Measurements from ENCODE around the gene CHD6.

The CHD6 gene

DNA sequence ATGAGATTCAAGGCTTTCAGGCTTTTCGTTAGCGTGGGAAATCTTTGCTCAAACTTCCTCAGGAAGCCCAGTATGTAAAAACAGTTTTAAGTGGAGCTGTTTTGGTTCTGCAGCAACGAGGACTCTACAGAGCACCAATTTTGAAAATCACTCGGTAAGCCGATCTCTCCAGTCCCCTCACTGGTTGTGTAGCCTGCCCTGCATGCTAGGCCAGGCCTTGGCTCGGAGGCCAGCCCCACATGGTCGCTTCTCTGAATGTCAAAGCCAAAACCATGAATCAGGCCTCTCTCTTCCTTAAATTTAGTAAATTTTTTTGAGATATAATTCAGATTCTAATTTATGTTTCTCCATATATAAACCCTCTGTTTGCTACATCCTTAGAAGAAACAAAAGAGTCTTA, 108.0 kb downstream of the CHD6 start:
- DNase-seq (ENCODE audit: low read depth in 3 of 3, low spot score in 1 of 3): no peak

DNA sequence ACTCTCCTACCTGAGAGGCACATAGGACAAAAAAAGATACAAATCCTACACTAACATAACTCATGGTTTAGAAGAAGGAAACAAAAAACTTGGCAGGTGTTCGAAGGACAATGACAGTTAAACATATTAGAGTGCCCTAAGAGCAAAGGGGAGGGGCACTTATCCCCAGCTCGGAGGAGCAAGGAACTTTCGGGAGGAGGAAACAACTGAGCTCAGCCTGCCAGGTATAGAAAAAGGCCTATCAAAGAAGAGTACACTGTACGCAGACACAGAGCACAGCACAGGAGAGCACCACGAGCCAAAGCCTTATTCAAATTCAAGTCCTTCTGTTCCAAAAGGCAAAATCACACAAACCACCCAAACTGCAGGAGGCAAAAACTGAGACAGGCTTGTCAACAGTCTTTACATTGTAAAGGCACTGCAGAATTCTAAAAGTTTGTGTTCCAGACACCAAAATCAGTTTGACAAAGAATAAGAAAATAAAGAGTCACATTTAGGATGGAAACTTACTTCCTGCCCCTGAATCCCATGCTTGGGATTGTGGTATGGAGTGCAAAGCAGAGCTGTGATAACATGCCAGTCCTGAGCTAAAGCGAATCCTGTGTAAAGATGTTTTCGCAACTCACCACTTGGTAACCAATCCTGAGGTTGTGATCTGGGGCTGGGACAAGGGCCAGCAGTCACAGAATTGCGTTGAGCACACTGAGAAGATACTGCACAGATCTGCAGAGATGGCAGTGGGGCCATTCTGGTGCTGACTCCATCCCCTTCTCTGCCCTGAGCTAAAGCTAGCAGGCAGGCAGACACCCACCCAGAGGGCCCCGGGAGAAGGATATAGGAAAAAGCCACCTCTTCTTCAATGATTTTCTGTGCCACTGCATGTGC, 108.6 kb downstream of the CHD6 start:
- no peak for DNase-seq (ENCODE audit: low read depth in 3 of 3, low spot score in 1 of 3)

DNA sequence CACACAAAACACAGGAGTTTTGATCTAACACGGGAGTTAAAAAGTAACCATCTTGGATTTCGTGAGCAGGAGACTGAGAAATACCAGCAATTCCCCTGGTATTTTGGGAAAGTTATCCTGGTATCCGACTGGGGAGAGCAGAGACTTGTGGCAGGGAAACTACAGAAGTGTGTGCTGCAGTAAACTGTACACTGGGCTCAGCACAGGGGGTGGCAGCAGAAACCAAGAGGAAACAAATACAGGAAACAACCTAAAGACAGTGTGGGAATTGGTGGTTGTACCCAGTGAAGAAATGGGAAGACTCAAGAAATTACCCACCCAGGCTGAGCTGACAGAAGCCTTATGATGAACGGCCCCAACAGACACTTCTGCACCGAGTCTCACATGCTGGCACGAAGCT, 109.8 kb downstream of the CHD6 start:
- no peak for DNase-seq (ENCODE audit: low read depth in 3 of 3, low spot score in 1 of 3)

DNA sequence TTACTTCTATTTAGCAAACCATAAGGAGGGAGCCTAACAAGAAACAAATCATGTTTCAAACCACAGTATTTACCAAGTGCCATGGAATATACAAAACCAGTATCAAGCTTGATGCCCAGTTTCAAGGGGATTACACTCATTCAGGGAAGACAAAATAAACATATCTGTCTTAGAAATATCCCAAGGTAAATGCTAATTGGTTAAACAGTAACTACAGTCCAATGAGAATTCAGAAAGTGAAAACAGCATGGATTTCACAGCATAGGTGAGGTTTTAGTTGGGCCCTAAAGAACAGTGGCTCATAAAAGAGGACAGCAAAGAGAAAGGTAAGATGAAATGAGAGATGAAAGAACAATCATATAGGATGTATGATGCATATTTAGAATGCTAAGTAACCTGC, 110.3 kb downstream of the CHD6 start:
- DNase-seq (ENCODE audit: low read depth in 3 of 3, low spot score in 1 of 3): no peak

DNA sequence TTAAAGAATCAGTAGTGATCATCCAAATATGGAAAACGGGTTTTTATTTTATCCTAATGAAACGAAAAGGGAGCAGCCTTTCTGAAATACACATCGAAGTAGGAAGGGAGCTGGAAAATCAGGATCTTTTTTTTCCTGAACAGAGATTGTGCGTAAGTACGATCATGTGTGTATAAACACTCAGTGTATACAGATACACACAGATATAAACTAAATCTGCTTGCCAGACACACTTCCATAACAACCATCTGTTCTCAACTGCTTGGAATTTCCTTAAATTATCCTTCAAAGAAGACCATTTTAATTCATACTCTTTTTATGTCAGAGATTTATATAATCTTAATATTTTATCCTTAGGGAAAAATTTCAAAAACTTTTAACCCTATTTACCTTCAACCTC, 110.7 kb downstream of the CHD6 start:
- DNase-seq (ENCODE audit: low read depth in 3 of 3, low spot score in 1 of 3): no peak

DNA sequence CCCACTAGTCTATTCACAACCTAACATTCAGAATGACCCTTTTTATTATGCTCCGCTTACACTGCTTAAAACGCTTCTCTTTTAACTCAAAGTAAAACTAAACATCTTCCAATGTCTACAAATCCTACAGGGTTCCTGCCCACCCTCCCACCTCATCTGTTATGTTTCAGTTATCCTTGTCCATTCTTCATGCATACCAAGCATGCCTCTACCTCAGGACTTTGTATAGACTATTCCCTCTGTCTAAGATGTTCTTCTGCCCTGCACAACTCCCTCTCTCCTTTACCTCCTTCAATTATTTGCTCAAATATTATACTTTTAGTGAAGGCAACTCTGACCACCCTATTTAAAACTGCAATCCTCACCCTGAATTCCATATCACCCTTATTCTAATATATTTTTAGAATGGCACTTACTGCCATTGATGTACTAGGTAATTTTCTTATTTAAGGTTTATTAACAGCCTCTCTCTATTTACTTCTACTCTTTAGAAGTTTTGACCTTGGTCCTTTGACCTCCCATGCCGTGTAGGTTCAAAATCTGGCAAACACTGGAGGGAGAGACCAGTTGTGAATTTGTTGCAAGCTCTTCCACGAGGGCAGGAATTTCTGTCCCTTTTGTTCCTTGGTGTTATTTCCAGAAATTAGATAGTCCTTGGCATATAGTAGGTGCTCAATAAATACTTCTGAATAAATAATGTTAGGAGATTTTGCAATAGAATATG, 111.8 kb downstream of the CHD6 start:
- DNase-seq (ENCODE audit: low read depth in 3 of 3, low spot score in 1 of 3): no peak

DNA sequence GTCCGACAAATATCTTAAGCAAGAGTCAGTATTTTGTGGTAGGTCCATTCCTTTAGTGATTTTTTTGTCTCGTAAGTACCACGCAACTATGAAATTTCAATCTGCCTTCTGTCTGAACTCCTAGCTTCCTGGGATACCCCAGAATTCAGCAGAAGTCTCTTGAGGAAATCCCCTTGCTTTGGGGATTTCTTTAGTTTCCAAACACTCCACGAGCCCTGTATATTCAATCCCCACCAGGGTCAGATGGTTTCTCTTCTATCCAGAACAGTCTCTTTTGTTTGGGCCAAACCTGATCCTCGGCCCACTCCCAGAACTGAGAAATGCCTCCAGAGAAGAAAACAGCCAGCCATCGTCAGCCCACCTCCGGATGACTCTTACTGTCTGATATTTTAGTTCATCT, 113.0 kb downstream of the CHD6 start:
- DNase-seq (ENCODE audit: low read depth in 3 of 3, low spot score in 1 of 3): no peak

DNA sequence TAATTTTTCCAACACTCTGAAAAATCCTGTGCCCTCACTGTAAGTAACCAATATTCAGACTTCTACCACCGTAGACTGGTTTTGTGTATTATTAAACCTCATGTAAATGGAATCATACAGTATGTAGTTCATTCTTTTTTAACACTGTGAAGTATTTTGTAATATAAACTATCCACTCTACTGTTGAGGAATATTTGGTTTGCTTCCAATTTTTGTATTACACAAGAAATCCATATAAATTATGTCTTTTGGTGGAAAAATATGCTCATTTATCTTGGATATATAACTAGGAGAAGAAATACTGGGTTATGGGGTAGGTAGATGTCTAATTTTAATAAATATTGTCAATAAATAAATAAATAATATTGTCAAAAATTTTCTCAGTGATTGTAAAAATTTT, 116.8 kb downstream of the CHD6 start:
- DNase-seq (ENCODE audit: low read depth in 3 of 3, low spot score in 1 of 3): no peak

DNA sequence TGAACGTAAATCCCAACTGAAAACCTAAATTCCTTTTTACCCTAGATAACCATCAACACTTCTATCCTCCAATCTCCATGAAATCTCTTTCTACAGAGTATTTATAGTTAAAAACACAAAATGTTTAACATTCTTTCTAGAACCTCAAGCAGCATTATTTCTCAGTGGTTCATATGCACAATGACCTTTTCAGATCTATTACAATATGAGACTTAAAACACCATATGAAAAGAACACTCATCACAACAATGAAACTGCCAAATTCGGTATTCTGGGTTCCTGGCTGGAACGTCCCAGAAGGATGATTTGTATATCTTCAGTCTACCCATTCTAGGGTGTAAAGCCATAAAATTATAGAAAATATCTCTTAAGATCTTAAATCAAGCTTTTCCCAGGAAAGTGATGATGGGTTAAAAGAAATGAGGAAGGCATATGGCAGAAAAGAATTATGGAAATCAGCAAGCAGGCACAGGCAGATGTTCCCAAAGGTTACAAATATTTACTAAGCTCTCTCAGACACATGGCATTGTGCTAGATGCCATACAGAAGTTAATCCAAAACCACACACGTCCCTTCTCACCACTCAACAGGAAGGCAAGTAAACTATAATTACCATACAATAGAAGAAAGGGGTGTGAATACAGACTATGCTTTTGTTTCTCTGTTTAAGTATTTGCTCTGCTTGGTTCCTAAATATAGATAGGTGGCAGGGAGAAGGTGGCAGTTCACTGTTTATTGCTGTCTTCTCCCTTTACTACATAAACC, 118.0 kb downstream of the CHD6 start:
- DNase-seq (ENCODE audit: low read depth in 3 of 3, low spot score in 1 of 3): no peak

DNA sequence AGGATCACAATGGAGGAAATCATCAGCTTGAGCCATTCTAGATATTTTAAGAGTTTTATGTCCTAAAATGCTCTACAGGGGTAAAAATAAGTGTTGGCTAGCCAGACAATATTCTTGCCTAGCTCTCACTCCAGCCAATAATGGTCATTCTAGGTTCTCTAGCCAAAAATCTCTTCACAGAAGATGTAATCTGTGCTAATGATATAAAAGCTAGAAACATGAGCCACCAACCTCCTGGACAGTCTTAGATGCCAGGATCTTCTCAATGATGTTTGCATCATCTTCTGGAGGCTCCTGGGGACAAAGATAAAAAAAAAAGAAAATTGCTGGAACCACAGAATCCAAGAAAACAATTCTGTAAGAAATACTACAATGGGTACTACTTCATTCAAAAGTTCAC, 119.1 kb downstream of the CHD6 start:
- no peak for DNase-seq (ENCODE audit: low read depth in 3 of 3, low spot score in 1 of 3)

DNA sequence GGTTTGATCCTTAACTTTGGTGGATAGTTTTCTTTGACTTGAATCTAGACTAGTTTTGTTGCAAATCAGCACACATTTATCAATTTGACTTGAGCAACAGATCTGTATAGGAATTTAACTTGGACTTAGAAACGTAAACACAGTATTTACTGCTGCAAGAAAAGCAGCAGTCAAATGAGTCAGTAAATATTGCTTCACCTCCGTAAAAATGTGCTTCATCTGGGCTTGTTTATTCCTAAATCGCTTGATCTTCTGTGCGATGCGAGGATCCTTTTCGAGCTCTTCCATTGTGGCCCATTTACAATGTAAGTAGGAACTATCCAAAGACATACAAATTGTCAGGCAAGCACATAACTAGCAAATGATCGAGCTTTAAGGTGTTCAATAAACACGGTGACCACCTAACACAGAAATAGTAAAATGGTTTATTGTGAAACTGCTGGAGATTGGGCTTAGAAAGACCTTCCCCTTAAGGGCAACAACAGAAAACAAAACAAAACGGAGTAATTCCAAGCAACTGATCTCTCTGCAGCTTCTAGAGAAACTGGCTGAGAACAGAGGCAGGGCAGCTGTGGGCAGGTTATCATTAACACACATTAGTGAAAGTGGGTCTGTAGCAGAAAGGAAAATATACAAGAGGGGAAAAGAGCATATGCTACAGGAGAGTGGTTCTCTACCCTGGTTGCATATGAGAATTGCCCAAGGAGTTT, 120.8 kb downstream of the CHD6 start:
- DNase-seq (ENCODE audit: low read depth in 3 of 3, low spot score in 1 of 3): no peak

DNA sequence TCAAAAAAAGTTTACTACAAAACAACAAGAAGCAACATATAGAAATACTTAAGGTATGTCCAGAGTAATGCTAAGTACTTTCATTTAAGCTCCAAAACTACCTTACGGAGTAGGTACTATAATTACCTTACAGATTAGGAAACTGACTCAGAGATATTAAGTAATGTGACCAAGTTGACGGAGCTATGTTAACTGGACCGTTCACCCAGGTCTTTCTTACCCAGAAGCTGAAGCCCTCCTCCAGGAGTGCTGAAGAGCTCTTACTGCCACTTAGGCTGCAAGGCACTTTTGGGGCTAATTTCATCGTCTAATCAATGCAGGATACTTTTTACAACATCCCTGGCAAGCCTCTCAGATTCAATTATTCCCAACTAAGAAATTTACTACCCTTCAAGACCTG, 123.7 kb downstream of the CHD6 start:
- DNase-seq (ENCODE audit: low read depth in 3 of 3, low spot score in 1 of 3): no peak

DNA sequence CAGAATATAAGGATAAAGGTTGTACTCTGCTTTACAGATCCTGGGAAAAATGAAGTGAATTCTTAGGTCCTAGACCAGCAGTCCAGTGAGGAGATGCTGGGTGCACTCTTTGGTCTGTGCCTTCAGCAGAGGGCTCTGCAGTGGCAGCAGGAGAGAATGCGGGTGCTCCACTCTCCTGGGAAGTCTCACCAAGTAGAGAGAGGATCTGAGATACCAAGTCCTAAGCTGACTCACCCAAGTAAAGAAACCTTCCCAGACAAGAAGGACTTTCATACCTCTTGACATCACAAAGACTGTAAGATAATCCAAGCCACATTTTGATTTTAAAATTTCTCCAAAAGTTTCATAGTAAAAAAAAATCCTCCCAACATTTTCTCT, 134.6 kb downstream of the CHD6 start:
- no peak for DNase-seq (ENCODE audit: low read depth in 3 of 3, low spot score in 1 of 3)

DNA sequence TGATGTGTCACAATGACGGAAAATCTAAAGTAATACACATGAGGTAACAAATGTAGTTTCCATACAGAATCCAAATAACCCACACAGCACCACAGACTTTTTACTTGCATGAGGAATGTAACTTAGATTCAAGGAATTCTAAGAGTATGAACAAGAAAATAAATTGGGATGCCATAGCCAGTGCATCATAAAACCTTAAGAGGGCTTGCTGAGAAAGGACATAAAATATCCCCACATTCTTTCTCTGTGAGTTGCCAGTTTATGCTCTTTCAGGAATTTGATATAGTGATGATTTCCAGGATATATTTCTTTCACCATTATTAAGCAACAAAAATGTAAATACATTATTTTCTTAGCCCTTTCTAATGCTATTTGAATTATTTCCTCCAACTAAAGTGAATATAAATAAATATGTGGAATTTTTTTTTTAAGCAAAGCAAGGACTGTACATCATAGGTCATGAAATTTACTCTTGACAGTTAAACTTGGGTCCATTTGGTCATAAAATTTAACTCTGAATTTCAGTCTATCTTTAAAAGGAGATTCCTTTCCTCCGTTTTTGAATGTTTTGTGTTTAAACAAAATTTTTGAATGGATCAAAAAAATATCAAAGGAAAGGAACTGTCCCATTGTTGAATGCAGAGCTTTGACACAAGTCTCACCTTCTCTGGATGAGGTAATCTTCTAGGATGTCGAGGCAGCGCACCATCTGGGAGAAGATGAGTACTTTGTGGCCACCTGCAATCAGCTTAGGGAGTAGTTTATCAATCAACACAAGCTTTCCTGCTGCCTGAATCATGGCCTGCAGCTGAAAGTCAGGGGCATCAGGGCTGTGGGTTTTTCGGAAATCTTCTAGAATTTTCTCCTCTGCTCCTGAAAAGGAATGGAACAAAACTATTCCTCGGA, 135.3 kb downstream of the CHD6 start:
- no peak for DNase-seq (ENCODE audit: low read depth in 3 of 3, low spot score in 1 of 3)

DNA sequence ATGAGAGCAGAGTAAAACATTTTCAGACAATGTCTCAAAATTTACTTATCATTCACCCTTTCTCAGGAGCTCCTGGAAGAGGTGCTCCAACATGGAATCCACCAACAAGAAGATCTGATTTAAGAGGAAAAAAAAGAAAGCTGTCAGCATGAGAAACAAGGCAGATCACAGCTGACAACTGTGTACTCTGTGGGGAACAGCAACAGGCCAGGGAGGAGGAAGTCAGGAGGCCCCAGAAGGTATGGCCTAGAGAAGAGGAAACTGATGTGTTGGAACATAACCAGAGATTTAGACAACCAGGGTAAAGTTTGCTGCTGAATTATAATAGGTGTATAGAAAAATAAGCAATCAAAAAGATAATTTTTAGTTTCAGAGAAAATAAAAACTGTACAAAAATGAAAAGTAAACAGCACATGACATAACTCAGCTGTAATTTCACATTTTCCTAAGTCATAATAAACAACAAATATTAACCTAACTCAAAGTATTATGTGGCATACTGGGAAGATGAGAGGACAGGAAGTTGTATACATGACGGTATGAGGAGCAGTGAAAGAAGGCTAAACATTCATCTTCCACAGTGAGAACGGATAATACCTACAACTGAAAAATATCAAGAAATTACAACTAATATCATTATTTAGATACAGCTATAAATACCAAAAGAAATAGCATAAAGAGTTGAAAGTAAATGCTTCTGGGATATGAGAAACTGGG, 138.0 kb downstream of the CHD6 start:
- DNase-seq (ENCODE audit: low read depth in 3 of 3, low spot score in 1 of 3): no peak

DNA sequence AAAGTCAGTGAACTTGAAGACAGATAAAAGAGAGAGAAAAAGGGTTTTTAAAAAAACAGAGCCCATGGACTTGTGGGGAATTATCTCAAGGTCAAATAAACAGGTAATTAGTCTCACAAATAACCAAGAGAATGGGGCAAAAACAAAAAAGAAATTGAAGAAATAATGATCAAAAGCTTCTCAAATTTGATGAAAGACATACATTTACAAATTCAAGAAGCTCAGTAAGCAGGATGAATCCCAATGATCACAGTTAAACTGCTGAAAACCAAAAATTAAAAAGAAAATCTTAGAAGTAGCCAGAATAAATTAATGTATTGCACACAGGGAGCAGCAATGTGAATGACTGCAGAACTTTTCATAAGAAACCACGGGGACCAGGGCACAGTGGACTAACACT, 139.1 kb downstream of the CHD6 start:
- no peak for DNase-seq (ENCODE audit: low read depth in 3 of 3, low spot score in 1 of 3)

DNA sequence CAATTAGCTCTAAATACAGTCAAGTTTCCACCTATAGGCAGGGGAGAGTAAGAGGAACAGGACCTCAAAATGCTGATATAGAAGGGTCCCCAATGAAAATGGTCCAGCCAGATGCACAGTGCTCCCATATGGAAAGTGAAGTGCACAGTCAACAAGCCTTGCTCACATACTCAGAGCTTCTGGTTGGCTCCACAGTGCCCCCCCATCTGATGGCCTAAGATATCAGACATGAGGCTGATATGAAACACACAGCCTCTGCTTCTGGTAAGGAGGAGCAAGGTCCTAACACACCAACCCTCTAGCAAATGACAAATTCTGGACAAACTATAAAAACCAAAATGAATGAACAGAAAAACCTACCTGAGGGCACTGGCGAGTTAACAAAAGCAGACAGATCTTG, 140.2 kb downstream of the CHD6 start:
- no peak for DNase-seq (ENCODE audit: low read depth in 3 of 3, low spot score in 1 of 3)

DNA sequence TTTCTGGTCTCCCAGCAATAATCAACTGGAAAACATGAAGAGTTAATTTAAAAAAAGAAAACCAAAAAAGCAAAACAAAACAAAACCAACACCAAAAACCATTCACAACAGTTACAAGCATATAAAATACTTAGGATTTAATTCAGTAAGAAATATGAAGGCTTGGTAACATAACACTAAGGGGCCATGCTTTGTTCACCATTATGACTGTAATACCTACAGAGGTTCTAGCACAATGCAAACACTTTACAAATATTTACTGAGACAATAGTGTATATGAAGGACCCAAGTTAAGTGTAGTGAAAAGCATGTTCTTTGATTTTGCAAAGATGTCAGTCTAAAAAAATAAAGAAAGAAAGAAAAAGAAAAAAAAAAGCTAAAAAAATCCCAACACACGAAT, 141.7 kb downstream of the CHD6 start:
- DNase-seq (ENCODE audit: low read depth in 3 of 3, low spot score in 1 of 3): no peak

DNA sequence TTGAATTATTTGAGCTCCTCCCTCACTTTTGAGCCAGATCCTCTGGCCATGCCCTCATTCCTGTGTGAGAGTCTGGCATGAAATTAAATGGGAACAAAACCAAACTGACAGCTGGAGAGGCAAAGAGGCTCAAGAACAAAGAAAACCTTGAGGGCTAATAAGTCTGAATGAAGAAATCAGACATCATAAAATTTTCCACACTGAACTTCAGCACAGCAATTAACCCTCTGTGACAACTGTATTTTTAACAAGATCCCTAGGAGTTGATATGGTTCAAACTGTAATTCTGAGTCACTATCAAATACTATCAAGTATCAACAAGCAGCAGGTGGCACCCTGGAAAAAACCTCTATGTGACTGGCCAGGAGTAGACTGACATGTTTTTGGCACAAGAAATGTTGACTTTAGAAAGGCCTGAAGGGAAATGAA, 142.2 kb downstream of the CHD6 start:
- DNase-seq (ENCODE audit: low read depth in 3 of 3, low spot score in 1 of 3): no peak

DNA sequence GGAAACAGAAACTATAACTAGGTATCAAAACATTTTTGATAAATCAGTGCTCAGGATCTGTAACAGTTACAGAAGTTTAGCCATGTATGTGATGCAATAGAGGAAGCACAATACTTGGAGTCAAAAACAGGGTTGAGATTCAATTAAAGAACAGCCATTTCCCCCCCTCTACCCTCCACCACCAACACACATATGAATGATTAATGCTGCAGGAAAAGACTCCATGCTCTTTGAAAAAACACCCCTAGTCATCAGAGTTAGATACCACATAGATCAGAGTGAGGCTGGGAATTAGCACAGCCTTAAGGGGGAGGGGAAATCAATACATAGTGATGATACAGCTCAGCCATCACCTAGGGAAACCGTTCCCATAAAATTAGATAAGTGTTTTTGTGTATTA, 142.7 kb downstream of the CHD6 start:
- no peak for DNase-seq (ENCODE audit: low read depth in 3 of 3, low spot score in 1 of 3)
